ENCODE measurements around the gene TRPV3.

The TRPV3 gene

DNA sequence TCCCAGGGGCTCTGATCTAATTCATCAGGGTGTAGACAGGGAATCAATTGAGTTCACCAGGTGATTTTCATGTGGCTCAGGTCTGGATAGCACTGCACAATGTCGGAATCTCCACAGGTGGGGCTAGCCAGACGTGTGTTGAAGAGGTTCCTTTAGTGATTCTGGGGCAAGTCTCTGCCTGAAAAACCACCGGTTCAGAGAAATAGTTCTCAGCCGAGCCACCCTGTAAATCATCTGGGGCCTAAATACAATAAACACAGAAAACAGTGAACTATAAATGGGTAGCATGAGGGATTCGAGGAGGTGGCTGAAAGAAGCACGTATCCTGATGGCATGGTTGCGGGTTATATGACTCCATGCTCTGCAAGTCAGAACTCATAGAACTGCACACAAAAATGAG is 60.5 kb downstream of the TRPV3 start:
- ChIA-PET CTCF (no interaction called here), POLR2A (ENCODE audit: low non-redundant PET) (no interaction called here)
- TF ChIP-seq, protein P1, sequence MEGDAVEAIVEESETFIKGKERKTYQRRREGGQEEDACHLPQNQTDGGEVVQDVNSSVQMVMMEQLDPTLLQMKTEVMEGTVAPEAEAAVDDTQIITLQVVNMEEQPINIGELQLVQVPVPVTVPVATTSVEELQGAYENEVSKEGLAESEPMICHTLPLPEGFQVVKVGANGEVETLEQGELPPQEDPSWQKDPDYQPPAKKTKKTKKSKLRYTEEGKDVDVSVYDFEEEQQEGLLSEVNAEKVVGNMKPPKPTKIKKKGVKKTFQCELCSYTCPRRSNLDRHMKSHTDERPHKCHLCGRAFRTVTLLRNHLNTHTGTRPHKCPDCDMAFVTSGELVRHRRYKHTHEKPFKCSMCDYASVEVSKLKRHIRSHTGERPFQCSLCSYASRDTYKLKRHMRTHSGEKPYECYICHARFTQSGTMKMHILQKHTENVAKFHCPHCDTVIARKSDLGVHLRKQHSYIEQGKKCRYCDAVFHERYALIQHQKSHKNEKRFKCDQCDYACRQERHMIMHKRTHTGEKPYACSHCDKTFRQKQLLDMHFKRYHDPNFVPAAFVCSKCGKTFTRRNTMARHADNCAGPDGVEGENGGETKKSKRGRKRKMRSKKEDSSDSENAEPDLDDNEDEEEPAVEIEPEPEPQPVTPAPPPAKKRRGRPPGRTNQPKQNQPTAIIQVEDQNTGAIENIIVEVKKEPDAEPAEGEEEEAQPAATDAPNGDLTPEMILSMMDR (conservative IDR thresholded peaks at IDR 0.05; ENCODE audit: low read depth): no peak
- H3K27ac ChIP-seq: no peak overlapping the region
- no peak for DNase-seq (ENCODE audit: low spot score)

DNA sequence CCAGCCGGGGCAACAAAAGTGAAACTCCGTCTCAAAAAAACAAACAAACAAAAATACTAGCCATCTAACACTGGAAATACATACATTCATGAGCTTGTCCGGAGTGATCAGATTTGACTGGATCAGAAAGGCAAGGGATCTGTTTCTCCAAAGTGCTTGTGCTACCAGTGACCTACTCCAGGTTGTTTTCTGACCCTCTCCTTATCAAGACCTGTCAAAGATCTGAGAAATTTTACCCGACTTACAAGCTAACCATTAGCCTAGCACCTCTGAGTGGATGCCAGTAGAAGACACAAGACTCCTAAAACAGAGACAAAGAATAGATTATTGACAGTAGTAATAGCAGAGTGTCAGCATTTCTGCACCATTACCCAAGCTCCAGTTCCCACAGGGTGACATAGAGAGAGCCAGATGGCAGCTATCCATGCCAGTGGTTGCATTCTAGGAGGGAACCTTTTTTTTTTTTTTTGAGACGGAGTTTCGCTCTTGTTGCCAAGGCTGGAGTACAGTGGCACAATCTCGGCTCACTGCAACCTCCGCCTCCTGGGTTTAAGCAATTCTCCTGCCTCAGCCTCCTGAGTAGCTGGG is 72.0 kb downstream of the TRPV3 start:
- no peak for DNase-seq (ENCODE audit: low spot score)
- POLR2A ChIA-PET (ENCODE audit: low non-redundant PET): no interaction called here
- CTCF ChIA-PET: no interaction called here
- TF ChIP-seq, protein P1 (conservative IDR thresholded peaks at IDR 0.05; ENCODE audit: low read depth): no peak
- H3K27ac ChIP-seq: no peak overlapping the region

DNA sequence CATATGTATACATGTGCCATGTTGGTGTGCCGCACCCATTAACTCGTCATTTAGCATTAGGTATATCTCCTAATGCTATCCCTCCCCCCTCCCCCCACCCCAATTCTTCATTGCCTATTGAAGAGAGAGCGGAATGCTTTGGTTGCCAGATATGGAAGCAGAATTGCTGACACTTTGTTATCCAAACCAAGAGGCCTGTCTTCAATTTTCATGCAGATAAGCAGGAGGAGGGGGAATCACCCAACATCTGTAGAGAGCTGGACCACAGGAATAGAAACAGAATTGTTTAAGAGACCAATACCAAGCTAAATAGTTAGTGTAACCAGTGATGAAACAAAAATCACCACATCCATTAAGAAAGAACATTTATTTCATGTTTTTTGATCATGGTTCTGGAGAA is 74.8 kb downstream of the TRPV3 start:
- TF ChIP-seq, protein P1 (conservative IDR thresholded peaks at IDR 0.05; ENCODE audit: low read depth): no peak
- POLR2A ChIA-PET (ENCODE audit: low non-redundant PET): no interaction called here
- CTCF ChIA-PET: no interaction called here
- no peak for DNase-seq (ENCODE audit: low spot score)
- H3K27ac ChIP-seq: no peak overlapping the region

DNA sequence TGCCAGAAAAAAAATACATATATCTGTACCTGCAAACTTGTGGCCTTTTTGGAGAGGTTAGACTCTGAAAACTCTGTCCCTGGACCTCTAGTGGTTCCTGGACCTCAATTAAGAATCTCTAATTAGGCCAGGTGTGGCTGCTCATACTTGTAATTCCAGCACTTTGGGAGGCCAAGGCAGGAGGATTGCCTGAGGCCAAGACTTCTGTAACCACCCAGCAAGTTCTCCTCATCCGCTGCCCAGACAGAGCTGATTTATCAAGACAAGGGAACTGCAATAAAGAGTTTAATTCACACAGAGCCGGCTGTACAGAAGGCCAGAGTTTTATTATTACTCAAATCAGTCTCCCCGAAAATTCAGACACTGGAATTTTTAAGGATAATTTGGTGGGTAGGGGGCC is 77.6 kb downstream of the TRPV3 start:
- ChIA-PET POLR2A (ENCODE audit: low non-redundant PET) (no interaction called here), CTCF (interaction anchor here (0.6 to 0.7 kb wide), 2 partner anchors 288 to 1036 kb away, joined by 3 read pairs; no protein-coding TSS in a partner anchor)
- DNase-seq (ENCODE audit: low spot score): no peak
- H3K27ac ChIP-seq: no peak overlapping the region
- TF ChIP-seq, protein P1 (conservative IDR thresholded peaks at IDR 0.05; ENCODE audit: low read depth): no peak

DNA sequence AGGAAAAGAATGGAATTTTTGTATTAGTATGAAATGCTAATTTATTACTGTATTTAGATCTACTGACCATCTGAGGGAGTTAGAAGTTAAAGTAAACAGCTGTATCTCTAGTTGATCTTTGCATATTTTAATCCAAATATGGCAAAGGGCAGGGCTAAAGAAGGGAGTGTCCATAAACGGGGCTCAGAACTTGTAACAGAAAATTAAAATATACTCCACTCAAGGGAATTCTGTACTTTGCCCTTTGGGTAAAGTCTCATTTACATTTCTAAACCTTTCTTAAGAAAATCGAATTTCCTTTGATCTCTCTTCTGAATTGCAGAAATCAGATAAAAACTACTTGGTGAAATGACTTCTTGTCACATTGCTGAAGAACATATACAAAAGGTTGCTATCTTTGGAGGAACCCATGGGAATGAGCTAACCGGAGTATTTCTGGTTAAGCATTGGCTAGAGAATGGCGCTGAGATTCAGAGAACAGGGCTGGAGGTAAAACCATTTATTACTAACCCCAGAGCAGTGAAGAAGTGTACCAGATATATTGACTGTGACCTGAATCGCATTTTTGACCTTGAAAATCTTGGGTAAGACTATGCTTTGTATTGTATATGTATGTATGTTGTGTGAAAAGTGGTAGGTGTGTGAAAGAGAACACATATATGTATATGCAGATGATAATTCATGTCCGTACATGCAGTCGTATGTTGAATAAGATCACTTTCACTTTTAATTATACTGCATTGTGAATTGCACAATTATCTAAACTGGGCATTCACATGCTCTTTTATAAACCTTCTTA is 81.6 kb downstream of the TRPV3 start, which contains the start of gene ASPA:
Gene ASPA, plus strand, starts transcription at position 186 of the 799 bp plus-strand sequence. Its CDS starts 163 bp downstream, at position 349.
- TF ChIP-seq, protein P1 (conservative IDR thresholded peaks at IDR 0.05; ENCODE audit: low read depth): no peak
- POLR2A ChIA-PET (ENCODE audit: low non-redundant PET): no interaction called here
- CTCF ChIA-PET: interaction anchor here (0.5 kb wide), 1 partner anchor 138 kb away, joined by 3 read pairs; no protein-coding TSS in a partner anchor
- no peak within 1 kb of the TSS for H3K27ac ChIP-seq
- no peak for DNase-seq (ENCODE audit: low spot score)

DNA sequence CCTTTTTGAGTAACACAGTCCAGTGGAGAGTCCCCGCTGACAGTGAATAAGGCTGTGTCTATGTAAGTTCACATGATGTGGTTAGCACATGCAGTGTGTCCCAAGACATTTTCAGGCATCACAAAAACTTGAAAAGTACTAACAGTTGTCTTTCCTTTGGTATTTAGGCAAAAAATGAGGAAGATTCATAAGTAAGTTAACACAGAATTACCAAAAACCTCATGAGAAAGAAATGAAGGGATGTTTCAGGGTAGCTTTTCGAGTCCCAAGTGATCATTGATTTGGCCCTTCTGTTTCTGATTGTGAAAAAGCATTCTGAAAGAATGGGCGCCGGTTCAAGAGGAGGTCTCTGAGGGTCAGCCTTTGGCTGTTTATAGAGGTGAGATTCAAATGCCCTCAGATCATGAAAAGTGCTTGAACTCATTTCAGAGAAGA is 82.3 kb downstream of the TRPV3 start:
- TF ChIP-seq, protein P1 (conservative IDR thresholded peaks at IDR 0.05; ENCODE audit: low read depth): no peak
- no peak overlapping the region for H3K27ac ChIP-seq
- CTCF ChIA-PET: no interaction called here
- POLR2A ChIA-PET (ENCODE audit: low non-redundant PET): no interaction called here
- DNase-seq (ENCODE audit: low spot score): no peak
